ENCODE data around the gene FKRP.

DNA sequence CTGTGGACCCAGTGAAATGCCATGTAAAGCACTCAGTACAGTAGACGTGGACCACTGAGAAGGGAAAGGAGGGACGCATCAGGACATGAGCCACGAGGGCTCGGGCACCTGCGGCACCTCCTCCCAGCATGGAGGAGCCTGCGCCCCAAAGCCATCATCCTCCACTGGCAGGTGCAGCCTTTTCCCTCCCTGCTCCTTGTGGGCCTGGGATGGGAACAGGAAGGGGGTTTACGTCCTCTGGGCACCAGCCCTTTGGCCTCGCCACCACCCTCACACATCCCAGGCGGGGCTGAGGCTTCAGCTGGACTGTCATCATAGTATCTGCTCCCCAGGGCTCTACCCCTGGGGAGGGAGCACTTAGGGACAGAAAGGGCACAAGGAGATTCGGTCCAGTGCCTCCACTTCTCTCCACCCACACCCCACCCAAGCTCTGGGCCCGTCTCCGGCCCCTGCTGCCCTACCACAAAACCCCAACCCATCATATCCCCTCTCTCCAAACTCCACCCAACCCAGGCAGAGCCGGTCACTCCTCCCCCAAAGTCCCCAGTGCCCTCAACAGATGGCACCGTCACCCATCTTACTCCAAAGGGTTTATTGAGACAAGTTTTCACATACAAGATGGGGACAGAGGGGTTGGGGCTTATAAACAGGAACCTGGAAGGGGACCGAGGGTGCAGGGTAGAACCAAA, 26.8 kb upstream of the FKRP start:
- TF ChIP-seq, protein P1, sequence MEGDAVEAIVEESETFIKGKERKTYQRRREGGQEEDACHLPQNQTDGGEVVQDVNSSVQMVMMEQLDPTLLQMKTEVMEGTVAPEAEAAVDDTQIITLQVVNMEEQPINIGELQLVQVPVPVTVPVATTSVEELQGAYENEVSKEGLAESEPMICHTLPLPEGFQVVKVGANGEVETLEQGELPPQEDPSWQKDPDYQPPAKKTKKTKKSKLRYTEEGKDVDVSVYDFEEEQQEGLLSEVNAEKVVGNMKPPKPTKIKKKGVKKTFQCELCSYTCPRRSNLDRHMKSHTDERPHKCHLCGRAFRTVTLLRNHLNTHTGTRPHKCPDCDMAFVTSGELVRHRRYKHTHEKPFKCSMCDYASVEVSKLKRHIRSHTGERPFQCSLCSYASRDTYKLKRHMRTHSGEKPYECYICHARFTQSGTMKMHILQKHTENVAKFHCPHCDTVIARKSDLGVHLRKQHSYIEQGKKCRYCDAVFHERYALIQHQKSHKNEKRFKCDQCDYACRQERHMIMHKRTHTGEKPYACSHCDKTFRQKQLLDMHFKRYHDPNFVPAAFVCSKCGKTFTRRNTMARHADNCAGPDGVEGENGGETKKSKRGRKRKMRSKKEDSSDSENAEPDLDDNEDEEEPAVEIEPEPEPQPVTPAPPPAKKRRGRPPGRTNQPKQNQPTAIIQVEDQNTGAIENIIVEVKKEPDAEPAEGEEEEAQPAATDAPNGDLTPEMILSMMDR (conservative IDR thresholded peaks at IDR 0.05) = no peak
- TF ChIP-seq EZH2 (IDR thresholded peaks at IDR 0.05; ENCODE audit: low read depth) = no peak

All from PC-9 (cell line).